Esophagus squamous epithelium (tissue), 5 donors: ENCODE measurements around the gene RBM33. TPM values are rescaled to one million over a fixed set of nuclear protein-coding genes. Genes with fewer than 3 reads are reported as not detected.

ENCODE experiments used
- DNase-seq: peaks from one replicate; lab custom pipeline; 2025; lab: John Stamatoyannopoulos, UW
- H3K27ac ChIP-seq, 4 donors: fragments of 200-600 bp; sonication (generic); one replicate each; pipeline ENCODE4 v1.5.1; 2016 to 2019; ENCODE audit warnings: mild to moderate bottlenecking in 1 of 4
- H3K27me3 ChIP-seq, 4 donors: fragments of 200-600 bp; sonication (generic); 1 replicate in 3 of 4; 2 replicates in 1 of 4; pipeline versions ENCODE4 v1.5.1 to v1.6.0; 2017 to 2021; ENCODE audit warnings: antibody characterized with exemption in 1 of 4
- H3K36me3 ChIP-seq, 3 donors: fragments of 200-600 bp; sonication (generic); one replicate each; pipeline ENCODE4 v1.5.1; 2016 to 2019
- H3K4me1 ChIP-seq, 3 donors: fragments of 200-600 bp; sonication (generic); one replicate each; pipeline ENCODE4 v1.5.1; 2017 to 2019
- H3K4me3 ChIP-seq, 4 donors: fragments of 200-600 bp; sonication (generic); 1 replicate in 3 of 4; 2 replicates in 1 of 4; pipeline ENCODE4 v1.5.1; 2016 to 2019; ENCODE audit warnings: mild to moderate bottlenecking in 2 of 4, moderate library complexity in 1 of 4
- H3K9me3 ChIP-seq, 3 donors: fragments of 200-600 bp; sonication (generic); one replicate each; pipeline ENCODE4 v1.5.1; 2016 to 2019
- CTCF ChIP-seq, 6 experiments: fragments of 450-650 bp in 4 of 6; fragments of 200-600 bp in 2 of 6; sonication (generic) in 2 of 6; IDR thresholded peaks; one replicate each; pipeline ENCODE4 v1.5.1; 2016 to 2019; ENCODE audit warnings: antibody characterized with exemption in 6 of 6, mild to moderate bottlenecking in 4 of 6, moderate library complexity in 4 of 6
- POLR2A ChIP-seq, 4 donors: fragments of 450-650 bp; IDR thresholded peaks; one replicate each; pipeline ENCODE4 v1.6.1; 2017; ENCODE audit warnings: antibody characterized with exemption in 4 of 4, mild to moderate bottlenecking in 4 of 4, moderate library complexity in 3 of 4
- WGBS, 2 donors: methylation state at CpG; one replicate each; pipeline ENCODE4 v1.1.5; 2018; 5-methylcytosine and 5-hydroxymethylcytosine counted together
- intact Hi-C: fragments of 100-400 bp; cut with DNase I; formaldehyde crosslinking; loops from one replicate; pipeline ENCODE4 v1.15.0; 2022
- total RNA-seq, 4 donors: library from RNA; depleted of rRNA; stranded (reverse); fragments of >200 nt; gene quantifications; one replicate each; pipeline ENCODE4 v1.1.0, GENCODE V29; 2016
- donor health status: DM: yes; HTN: yes; CAD: no.

Gene RBM33
- total RNA-seq, 4 donors from 2014 or later: 20.3 to 45.6 (median 26.9) TPM

- no peaks in the 10 kb centered on the region for H3K36me3 ChIP-seq
- DNase-seq: no peak
- peak overlapping the region in 2 of 4 donors; percentile 24 to 49 for H3K4me3 ChIP-seq
- WGBS, 2 donors: 0 to 2% methylated on average over 1 to 21 of the region's 43 CpGs
- intact Hi-C loops: no loop called here
- H3K27ac ChIP-seq: no peak overlapping the region
- H3K27me3 ChIP-seq: peaks cover 29 to 100% (median 51%) of the 10 kb centered on the region in 4 donors
- no peak for TF ChIP-seq CTCF (IDR thresholded peaks at IDR 0.05)
- TF ChIP-seq POLR2A (IDR thresholded peaks at IDR 0.05): no peak
- peaks cover 28 to 72% (median 44%) of the 10 kb centered on the region in 3 donors for H3K4me1 ChIP-seq
- no peaks in the 10 kb centered on the region for H3K9me3 ChIP-seq
Measured at GRCh38 chr7:155809332-155809946, 165.0 kb downstream of the RBM33 start.

GRCh38 chr7:155809947-155810769 is 165.7 kb downstream of the RBM33 start:
- no peak overlapping the region for H3K27ac ChIP-seq
- TF ChIP-seq POLR2A (IDR thresholded peaks at IDR 0.05): no peak
- no peak for TF ChIP-seq CTCF (IDR thresholded peaks at IDR 0.05)
- DNase-seq: no peak
- intact Hi-C loops: no loop called here
- peaks cover 22 to 65% (median 36%) of the 10 kb centered on the region in 3 donors for H3K4me1 ChIP-seq
- H3K36me3 ChIP-seq: no peaks in the 10 kb centered on the region
- peak overlapping the region in 2 of 4 donors; percentile 24 to 49 for H3K4me3 ChIP-seq
- 6% methylated on average over 19 of the region's 69 CpGs; no CpG with 5 or more reads in 1 of the 2 donors for WGBS, 2 donors
- peaks cover 29 to 100% (median 53%) of the 10 kb centered on the region in 4 donors for H3K27me3 ChIP-seq
- no peaks in the 10 kb centered on the region for H3K9me3 ChIP-seq

DNA sequence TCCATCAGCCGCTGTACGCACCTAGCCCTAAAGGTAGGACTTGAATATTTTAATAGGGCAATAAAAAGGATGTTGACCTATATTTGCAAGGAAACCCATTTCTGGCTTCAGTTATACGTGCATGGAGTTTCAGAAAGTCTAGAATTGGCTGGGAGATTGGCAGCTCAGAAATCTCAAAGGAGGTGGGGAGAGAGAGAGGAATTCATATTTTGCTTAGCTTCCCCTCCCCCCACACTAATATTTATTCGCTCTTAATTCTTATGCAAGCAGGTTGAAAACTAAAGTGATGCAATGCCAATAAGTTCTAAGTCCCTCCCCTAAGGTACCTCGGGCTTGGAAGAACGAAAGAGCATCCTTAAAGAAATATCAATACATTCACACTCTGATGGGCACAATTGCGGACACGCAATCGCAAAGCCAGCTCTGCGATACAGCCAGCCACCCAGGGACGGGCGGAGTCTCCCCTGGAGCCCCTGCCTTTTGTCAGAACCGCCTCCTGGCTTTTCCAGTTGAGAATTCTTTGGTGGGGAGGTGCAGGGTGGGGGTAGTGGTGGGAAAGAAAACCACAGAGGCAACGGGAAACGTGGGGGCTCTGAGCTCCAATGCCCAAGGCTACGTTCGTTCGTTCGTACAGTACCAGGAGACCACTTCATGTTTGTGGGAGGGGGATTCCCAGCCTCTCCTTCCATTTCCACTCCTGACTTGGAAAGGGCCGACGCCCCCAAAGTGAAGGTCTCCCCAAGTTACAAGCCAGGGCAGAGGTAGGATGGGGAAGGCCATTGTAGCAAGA is 166.5 kb downstream of the RBM33 start:
- no peak for DNase-seq
- H3K27ac ChIP-seq: no peak overlapping the region
- intact Hi-C loops: no loop called here
- H3K36me3 ChIP-seq: no peaks in the 10 kb centered on the region
- TF ChIP-seq CTCF (IDR thresholded peaks at IDR 0.05): no peak
- no peak for TF ChIP-seq POLR2A (IDR thresholded peaks at IDR 0.05)
- H3K4me3 ChIP-seq: no peak overlapping the region
- H3K9me3 ChIP-seq: no peaks in the 10 kb centered on the region
- H3K27me3 ChIP-seq: peaks cover 24 to 100% (median 55%) of the 10 kb centered on the region in 4 donors
- peaks cover 15 to 56% (median 28%) of the 10 kb centered on the region in 3 donors for H3K4me1 ChIP-seq
- 1 to 13% methylated on average over 18 to 19 of the region's 21 CpGs for WGBS, 2 donors

DNA sequence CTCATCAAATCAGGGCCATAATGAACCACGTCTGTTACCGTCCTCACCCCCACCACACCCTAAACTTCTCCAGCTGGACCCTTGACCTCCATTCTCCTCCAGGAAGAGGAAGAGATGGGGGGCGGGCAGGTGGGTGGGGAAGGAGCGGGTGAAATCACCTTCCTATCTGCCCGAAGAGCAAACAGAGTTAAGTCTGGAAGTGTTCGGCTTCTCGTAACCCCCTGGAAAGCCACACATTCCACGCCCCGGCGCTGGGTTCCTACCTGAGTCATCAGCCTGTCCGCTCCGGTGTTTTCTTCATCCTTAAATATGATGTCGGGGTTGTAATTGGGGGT is 167.1 kb downstream of the RBM33 start:
- intact Hi-C loops: no loop called here
- Histone ChIP-seq H3K27ac (no peak overlapping the region), H3K4me3 (no peak overlapping the region), H3K4me1 (peaks cover 13 to 51% (median 27%) of the 10 kb centered on the region in 3 donors), H3K27me3 (peaks cover 23 to 100% (median 54%) of the 10 kb centered on the region in 4 donors), H3K36me3 (no peaks in the 10 kb centered on the region), H3K9me3 (no peaks in the 10 kb centered on the region)
- no peak for DNase-seq
- no peak for TF ChIP-seq POLR2A (IDR thresholded peaks at IDR 0.05)
- no peak for TF ChIP-seq CTCF (IDR thresholded peaks at IDR 0.05)
- WGBS, 2 donors: 3 to 6% methylated on average over 8 to 12 of the region's 13 CpGs
